Peyer's patch (tissue), 4 donors: Measurements from ENCODE around the gene QRFPR.

Source experiments
- CTCF ChIP-seq, 6 experiments: fragments of 450-650 bp in 4 of 6; fragments of 200-600 bp in 2 of 6; sonication (generic) in 1 of 6; IDR thresholded peaks; one replicate each; pipeline ENCODE4 v1.5.1; 2017 to 2019; ENCODE audit warnings: antibody characterized with exemption in 6 of 6, mild to moderate bottlenecking in 3 of 6, moderate library complexity in 1 of 6
- POLR2A ChIP-seq, 2 donors: fragments of 450-650 bp; IDR thresholded peaks; one replicate each; pipeline ENCODE4 v1.5.1; 2017; ENCODE audit warnings: antibody characterized with exemption in 2 of 2, mild to moderate bottlenecking in 2 of 2, moderate library complexity in 2 of 2

DNA sequence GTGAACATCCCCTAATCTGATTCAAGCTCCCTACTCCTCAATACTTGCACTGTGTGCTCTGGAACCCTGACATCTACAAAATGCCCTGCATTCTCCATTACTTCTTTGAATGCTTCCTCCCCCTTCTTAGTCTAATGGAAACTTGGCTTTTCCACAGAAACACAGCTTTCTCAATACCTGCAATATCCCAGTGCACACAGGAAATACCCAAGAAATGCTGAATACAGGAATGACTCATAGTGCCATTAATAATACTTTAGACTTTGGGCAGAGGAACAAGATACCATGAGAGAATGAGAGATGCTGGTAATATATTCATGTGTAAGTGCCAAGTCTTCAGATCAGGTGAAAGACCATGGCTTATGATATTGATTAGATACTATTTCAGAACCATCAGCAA is 5.6 kb downstream of the QRFPR start:
- TF ChIP-seq CTCF (IDR thresholded peaks at IDR 0.05) (no peak), POLR2A (IDR thresholded peaks at IDR 0.05) (no peak)
